Common myeloid progenitor, CD34-positive (primary cell): ENCODE measurements around the gene TMEM165.
A peak's percentile ranks its signal among the peaks of the same experiment; 100 is the strongest.

Experiments
- CTCF ChIA-PET: fragments of 350-600 bp; sonication (Branson Sonifier 250); formaldehyde crosslinking; loops from one replicate; lab custom pipeline; 2021; ENCODE audit warnings: antibody characterized with exemption; lab: Charles Lee
- POLR2A ChIA-PET: fragments of 350-600 bp; sonication (Branson Sonifier 250); formaldehyde crosslinking; loops from one replicate; lab custom pipeline; 2021; ENCODE audit warnings: antibody characterized with exemption; lab: Charles Lee
- DNase-seq, 3 donors: peaks; one replicate each; pipeline versions ENCODE4 v3.0.0 to v3.0.0-alpha.2; 2013
- H3K27ac ChIP-seq, 2 experiments: 1 replicate in 1 of 2; 2 replicates in 1 of 2; pipeline ENCODE4 v1.7.0; 2013; ENCODE audit warnings: inconsistent platforms in 2 of 2, low read length in 2 of 2, mild to moderate bottlenecking in 2 of 2, low read depth in 1 of 2, moderate library complexity in 1 of 2; ENCODE audit not compliant: severe bottlenecking in 2 of 2, insufficient read depth in 1 of 2, poor library complexity in 1 of 2
- H3K27me3 ChIP-seq, 5 experiments: replicated peaks in 2 of 5; 1 replicate in 3 of 5; 2 replicates in 2 of 5; pipeline versions ENCODE4 v1.6.1 to v1.7.0; 2013; ENCODE audit warnings: low read length in 4 of 5, mild to moderate bottlenecking in 2 of 5, moderate library complexity in 2 of 5, inconsistent platforms in 1 of 5; ENCODE audit not compliant: insufficient read depth in 5 of 5, control insufficient read depth in 4 of 5
- H3K36me3 ChIP-seq, 4 experiments: 1 replicate in 2 of 4; 2 replicates in 2 of 4; pipeline versions ENCODE4 v1.6.1 to v1.7.0; 2013; ENCODE audit warnings: low read length in 3 of 4, control low read depth in 1 of 4, mild to moderate bottlenecking in 1 of 4; ENCODE audit not compliant: control insufficient read depth in 4 of 4, insufficient read depth in 4 of 4
- H3K4me1 ChIP-seq, 4 experiments: 1 replicate in 3 of 4; 2 replicates in 1 of 4; pipeline versions ENCODE4 v1.6.1 to v1.7.1; 2013; ENCODE audit warnings: low read length in 3 of 4, mild to moderate bottlenecking in 3 of 4, control low read depth in 1 of 4, inconsistent platforms in 1 of 4, moderate library complexity in 1 of 4; ENCODE audit not compliant: control insufficient read depth in 4 of 4, insufficient read depth in 4 of 4; ENCODE audit errors: control extremely low read depth in 1 of 4
- H3K4me3 ChIP-seq, 7 experiments: 1 replicate in 4 of 7; 2 replicates in 3 of 7; pipeline versions ENCODE4 v1.5.1 to v1.7.0; 2013; ENCODE audit warnings: mild to moderate bottlenecking in 7 of 7, low read length in 6 of 7, moderate library complexity in 6 of 7, inconsistent platforms in 2 of 7, low read depth in 2 of 7, control low read depth in 1 of 7; ENCODE audit not compliant: insufficient read depth in 4 of 7, control insufficient read depth in 1 of 7; ENCODE audit errors: extremely low read depth in 1 of 7
- H3K9me3 ChIP-seq, 5 experiments: 1 replicate in 4 of 5; 2 replicates in 1 of 5; pipeline versions ENCODE4 v1.6.1 to v1.7.1; 2013; ENCODE audit warnings: low read length in 4 of 5, mild to moderate bottlenecking in 2 of 5, inconsistent platforms in 1 of 5, low read depth in 1 of 5, moderate library complexity in 1 of 5; ENCODE audit not compliant: control insufficient read depth in 4 of 5, insufficient read depth in 2 of 5; ENCODE audit errors: control extremely low read depth in 1 of 5
- WGBS: methylation state at CpG from one replicate; pipeline ENCODE4 v1.1.5; 2013; ENCODE audit not compliant: insufficient coverage; 5-methylcytosine and 5-hydroxymethylcytosine counted together

Gene TMEM165

GRCh38 chr4:55435141-55435841, 39.5 kb downstream of the TMEM165 start:
- DNase-seq = peak; percentile 23 to 79 (median 73)
- WGBS = 0% methylated on average over 1 of the region's 3 CpGs

GRCh38 chr4:55437356-55437796, 41.6 kb downstream of the TMEM165 start:
- Histone ChIP-seq H3K36me3 (peaks cover 11 to 34% (median 25%) of the 10 kb centered on the region in 4 experiments), H3K27ac (no peak overlapping the region), H3K27me3 (no peaks in the 10 kb centered on the region), H3K4me1 (peaks cover 0 to 13% (median 8%) of the 10 kb centered on the region in 4 experiments), H3K9me3 (no peaks in the 10 kb centered on the region), H3K4me3 (no peak overlapping the region)
- CTCF ChIA-PET = interaction anchor here (0.8 to 2.1 kb wide), 2 partner anchors 24 to 29 kb away, joined by 3 to 8 read pairs; no protein-coding TSS in a partner anchor
- DNase-seq = peak in 1 of 3 donors; percentile 6
- WGBS = 97% methylated on average over 5 of the region's 5 CpGs
- POLR2A ChIA-PET = no interaction called here

More at GRCh38 chr4:55435141-55435841, 39.5 kb downstream of the TMEM165 start:
- H3K36me3 ChIP-seq = peaks cover 13 to 39% (median 27%) of the 10 kb centered on the region in 4 experiments
- H3K4me1 ChIP-seq = peaks cover 0 to 10% (median 7%) of the 10 kb centered on the region in 4 experiments
- H3K4me3 ChIP-seq = no peak overlapping the region
- H3K27ac ChIP-seq = no peak overlapping the region
- no peaks in the 10 kb centered on the region for H3K9me3 ChIP-seq
- no peaks in the 10 kb centered on the region for H3K27me3 ChIP-seq
- ChIA-PET CTCF (interaction anchor here (0.7 to 2.1 kb wide), 5 partner anchors 22 to 1422 kb away, joined by 3 to 8 read pairs (median 3); no protein-coding TSS in a partner anchor), POLR2A (no interaction called here)

- ChIA-PET POLR2A (no interaction called here), CTCF (interaction anchor here (0.8 kb wide), 1 partner anchor 30 kb away, joined by 3 read pairs; no protein-coding TSS in a partner anchor)
- no peak overlapping the region for H3K27ac ChIP-seq
- peaks cover 0 to 18% (median 11%) of the 10 kb centered on the region in 4 experiments for H3K4me1 ChIP-seq
- no peak overlapping the region for H3K4me3 ChIP-seq
- DNase-seq = no peak
- H3K27me3 ChIP-seq = no peaks in the 10 kb centered on the region
- no peaks in the 10 kb centered on the region for H3K9me3 ChIP-seq
- no CpG with 5 or more reads among the region's 3 CpGs for WGBS
- peaks cover 11 to 31% (median 23%) of the 10 kb centered on the region in 4 experiments for H3K36me3 ChIP-seq
Measured at GRCh38 chr4:55437823-55438222, 42.1 kb downstream of the TMEM165 start.

GRCh38 chr4:55438314-55438713, 42.6 kb downstream of the TMEM165 start:
- ChIA-PET POLR2A (no interaction called here), CTCF (interaction anchor here (1.0 kb wide), 1 partner anchor 19 kb away, joined by 3 read pairs; no protein-coding TSS in a partner anchor)
- H3K4me3 ChIP-seq = no peak overlapping the region
- no peak overlapping the region for H3K27ac ChIP-seq
- whole genome bisulfite sequencing = no CpG with 5 or more reads among the region's 2 CpGs
- peaks cover 11 to 31% (median 20%) of the 10 kb centered on the region in 4 experiments for H3K36me3 ChIP-seq
- H3K4me1 ChIP-seq = peaks cover 0 to 20% (median 12%) of the 10 kb centered on the region in 4 experiments
- no peak for DNase-seq
- H3K27me3 ChIP-seq = no peaks in the 10 kb centered on the region
- no peaks in the 10 kb centered on the region for H3K9me3 ChIP-seq

GRCh38 chr4:55439023-55439422, 43.3 kb downstream of the TMEM165 start:
- POLR2A ChIA-PET = no interaction called here
- H3K27ac ChIP-seq = no peak overlapping the region

GRCh38 chr4:55440786-55441185, 45.0 kb downstream of the TMEM165 start:
- Histone ChIP-seq H3K4me3 (no peak overlapping the region), H3K27ac (no peak overlapping the region), H3K4me1 (peaks cover 0 to 13% (median 5%) of the 10 kb centered on the region in 4 experiments), H3K27me3 (no peaks in the 10 kb centered on the region), H3K36me3 (peaks cover 12 to 33% (median 19%) of the 10 kb centered on the region in 4 experiments), H3K9me3 (no peaks in the 10 kb centered on the region)
- no peak for DNase-seq
- ChIA-PET POLR2A (no interaction called here), CTCF (interaction anchor here (0.9 kb wide), 1 partner anchor 13 kb away, joined by 3 read pairs; no protein-coding TSS in a partner anchor)
- 100% methylated on average over 2 of the region's 2 CpGs for WGBS

More at GRCh38 chr4:55439023-55439422, 43.3 kb downstream of the TMEM165 start:
- H3K4me3 ChIP-seq = no peak overlapping the region
- peaks cover 13 to 33% (median 18%) of the 10 kb centered on the region in 4 experiments for H3K36me3 ChIP-seq
- CTCF ChIA-PET = interaction anchor here (0.6 to 1.0 kb wide), 2 partner anchors 18 to 881 kb away, joined by 3 to 4 read pairs; no protein-coding TSS in a partner anchor
- DNase-seq = no peak
- no peaks in the 10 kb centered on the region for H3K27me3 ChIP-seq
- H3K9me3 ChIP-seq = no peaks in the 10 kb centered on the region
- H3K4me1 ChIP-seq = peaks cover 0 to 20% (median 12%) of the 10 kb centered on the region in 4 experiments

- peak in 1 of 3 donors; percentile 23 for DNase-seq
- Histone ChIP-seq H3K9me3 (no peaks in the 10 kb centered on the region), H3K4me3 (no peak overlapping the region), H3K4me1 (peaks cover 0 to 22% (median 7%) of the 10 kb centered on the region in 4 experiments), H3K27ac (no peak overlapping the region), H3K36me3 (peaks cover 7 to 23% (median 16%) of the 10 kb centered on the region in 4 experiments), H3K27me3 (no peaks in the 10 kb centered on the region)
- ChIA-PET POLR2A (no interaction called here), CTCF (no interaction called here)
- no CpG with 5 or more reads among the region's 1 CpG for WGBS
Measured at GRCh38 chr4:55442541-55442940, 46.8 kb downstream of the TMEM165 start.
